Thoracic aorta (tissue), 2 donors: Measurements from ENCODE around the gene PPA2. TPM values are rescaled to one million over a fixed set of nuclear protein-coding genes. Genes with fewer than 3 reads are reported as not detected.
"Not testable (repeated sequence)": the region's sequence is repeated elsewhere in the genome, so short reads cannot be mapped to it uniquely, and the experiment has no call there.

Experiments used
- ATAC-seq: fragments of 150-250 bp; one replicate; pipeline ENCODE4 v1.8.0; 2017; ENCODE audit warnings: low read depth; ENCODE audit not compliant: insufficient number of reproducible peaks, low FRiP score
- DNase-seq: peaks from one replicate; pipeline ENCODE4 v3.0.0-alpha.2; 2020; ENCODE audit warnings: low spot score
- H3K27ac ChIP-seq, 2 donors: fragments of 200-600 bp; sonication (generic); 1 replicate in 1 of 2; 2 replicates in 1 of 2; pipeline ENCODE4 v1.5.1; 2016; ENCODE audit warnings: mild to moderate bottlenecking in 2 of 2, moderate library complexity in 2 of 2
- H3K27me3 ChIP-seq: fragments of 200-600 bp; sonication (generic); replicated peaks from 2 replicates; pipeline ENCODE4 v1.6.0; 2016; ENCODE audit warnings: mild to moderate bottlenecking; ENCODE audit not compliant: insufficient read depth
- H3K36me3 ChIP-seq: fragments of 200-600 bp; sonication (generic); one replicate; pipeline ENCODE4 v1.5.1; 2016
- H3K4me1 ChIP-seq, 2 donors: fragments of 200-600 bp; sonication (generic); 1 replicate in 1 of 2; 2 replicates in 1 of 2; pipeline versions ENCODE4 v1.5.1 to v1.6.0; 2016; ENCODE audit warnings: low read depth in 2 of 2, mild to moderate bottlenecking in 1 of 2; ENCODE audit not compliant: control insufficient read depth in 1 of 2
- H3K4me3 ChIP-seq: fragments of 200-600 bp; sonication (generic); 2 replicates; pipeline ENCODE4 v1.5.1; 2016; ENCODE audit warnings: mild to moderate bottlenecking
- H3K9me3 ChIP-seq: fragments of 200-600 bp; sonication (generic); 2 replicates; pipeline ENCODE4 v1.5.1; 2016
- total RNA-seq, 2 donors: library from RNA; depleted of rRNA; stranded (reverse); fragments of >200 nt; gene quantifications; one replicate each; pipeline versions ENCODE4 v1.1.0 to v1.2.3, GENCODE V29; 2016
- TF ChIP-seq, protein P1 (sequence below): fragments of 200-600 bp; sonication (generic); IDR thresholded peaks from one replicate; pipeline ENCODE4 v1.5.1; 2019; ENCODE audit warnings: antibody characterized with exemption

The PPA2 gene
- total RNA-seq, 2 donors from 2014 or later = 76.8 to 78.4 TPM

DNA sequence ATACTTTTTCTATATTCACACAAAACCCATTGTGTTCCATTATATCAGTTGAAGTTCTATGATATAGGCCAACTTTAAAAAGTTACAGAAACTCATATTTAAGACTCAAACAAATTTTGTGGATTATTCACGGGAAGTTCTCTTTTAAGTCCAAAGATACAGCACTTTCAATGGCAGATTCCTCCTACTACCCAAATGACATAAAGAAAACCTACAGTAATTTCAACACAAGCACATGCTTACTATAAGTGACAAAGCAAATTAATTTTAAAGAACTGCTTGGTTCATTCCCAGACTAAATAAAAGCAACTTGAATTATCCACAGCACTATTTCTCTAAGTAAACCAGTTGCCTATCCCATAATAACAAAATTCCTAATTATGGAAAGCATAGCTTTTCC lies 4.1 kb downstream of the PPA2 start:
- no peaks in the 10 kb centered on the region for H3K9me3 ChIP-seq
- no peak overlapping the region for H3K4me3 ChIP-seq
- H3K36me3 ChIP-seq = no peaks in the 10 kb centered on the region
- H3K4me1 ChIP-seq = peaks cover 17 to 27% of the 10 kb centered on the region in 2 donors
- H3K27me3 ChIP-seq = no peaks in the 10 kb centered on the region
- TF ChIP-seq, protein P1, sequence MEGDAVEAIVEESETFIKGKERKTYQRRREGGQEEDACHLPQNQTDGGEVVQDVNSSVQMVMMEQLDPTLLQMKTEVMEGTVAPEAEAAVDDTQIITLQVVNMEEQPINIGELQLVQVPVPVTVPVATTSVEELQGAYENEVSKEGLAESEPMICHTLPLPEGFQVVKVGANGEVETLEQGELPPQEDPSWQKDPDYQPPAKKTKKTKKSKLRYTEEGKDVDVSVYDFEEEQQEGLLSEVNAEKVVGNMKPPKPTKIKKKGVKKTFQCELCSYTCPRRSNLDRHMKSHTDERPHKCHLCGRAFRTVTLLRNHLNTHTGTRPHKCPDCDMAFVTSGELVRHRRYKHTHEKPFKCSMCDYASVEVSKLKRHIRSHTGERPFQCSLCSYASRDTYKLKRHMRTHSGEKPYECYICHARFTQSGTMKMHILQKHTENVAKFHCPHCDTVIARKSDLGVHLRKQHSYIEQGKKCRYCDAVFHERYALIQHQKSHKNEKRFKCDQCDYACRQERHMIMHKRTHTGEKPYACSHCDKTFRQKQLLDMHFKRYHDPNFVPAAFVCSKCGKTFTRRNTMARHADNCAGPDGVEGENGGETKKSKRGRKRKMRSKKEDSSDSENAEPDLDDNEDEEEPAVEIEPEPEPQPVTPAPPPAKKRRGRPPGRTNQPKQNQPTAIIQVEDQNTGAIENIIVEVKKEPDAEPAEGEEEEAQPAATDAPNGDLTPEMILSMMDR = no peak
- ATAC-seq = no peak
- DNase-seq = no peak
- H3K27ac ChIP-seq = no peak overlapping the region

DNA sequence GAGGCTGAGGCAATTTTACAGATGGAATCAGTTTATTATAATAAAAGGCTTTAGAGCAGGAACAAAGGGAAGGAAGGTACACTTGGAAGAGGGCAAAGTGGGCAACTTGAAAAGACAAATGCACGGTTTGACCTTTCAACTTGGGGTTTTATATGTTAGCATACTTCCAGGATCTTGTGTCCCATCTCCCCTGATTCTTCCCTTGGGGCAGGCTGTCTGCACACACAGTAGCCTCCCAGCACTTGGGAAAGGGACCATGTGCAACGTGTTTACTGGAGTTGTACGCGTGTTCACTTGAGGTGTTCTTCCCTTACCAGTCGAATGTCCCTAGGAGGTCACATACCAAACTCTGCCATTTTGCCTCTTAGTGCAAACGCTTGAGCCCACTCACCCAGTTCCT lies 7.3 kb downstream of the PPA2 start:
- Histone ChIP-seq H3K27ac (no peak overlapping the region), H3K4me3 (no peak overlapping the region), H3K9me3 (no peaks in the 10 kb centered on the region), H3K4me1 (peaks cover 6 to 15% of the 10 kb centered on the region in 2 donors), H3K27me3 (no peaks in the 10 kb centered on the region), H3K36me3 (no peaks in the 10 kb centered on the region)
- TF ChIP-seq, protein P1 = no peak
- DNase-seq (no peak), ATAC-seq (no peak)

- H3K9me3 ChIP-seq, ATAC-seq, H3K27ac ChIP-seq, H3K36me3 ChIP-seq, DNase-seq, H3K27me3 ChIP-seq, H3K4me3 ChIP-seq, H3K4me1 ChIP-seq: not testable (repeated sequence)
Observed at GRCh38 chr4:105464563-105464962, 9.3 kb downstream of the PPA2 start.

GRCh38 chr4:105462576-105462975 lies 11.3 kb downstream of the PPA2 start:
- no peak for ATAC-seq
- no peak for DNase-seq
- no peaks in the 10 kb centered on the region for H3K9me3 ChIP-seq
- H3K27me3 ChIP-seq = no peaks in the 10 kb centered on the region
- H3K4me3 ChIP-seq = no peak overlapping the region
- peaks cover 3 to 9% of the 10 kb centered on the region in 2 donors for H3K4me1 ChIP-seq
- no peak overlapping the region for H3K27ac ChIP-seq
- TF ChIP-seq, protein P1 = no peak
- no peaks in the 10 kb centered on the region for H3K36me3 ChIP-seq

DNA sequence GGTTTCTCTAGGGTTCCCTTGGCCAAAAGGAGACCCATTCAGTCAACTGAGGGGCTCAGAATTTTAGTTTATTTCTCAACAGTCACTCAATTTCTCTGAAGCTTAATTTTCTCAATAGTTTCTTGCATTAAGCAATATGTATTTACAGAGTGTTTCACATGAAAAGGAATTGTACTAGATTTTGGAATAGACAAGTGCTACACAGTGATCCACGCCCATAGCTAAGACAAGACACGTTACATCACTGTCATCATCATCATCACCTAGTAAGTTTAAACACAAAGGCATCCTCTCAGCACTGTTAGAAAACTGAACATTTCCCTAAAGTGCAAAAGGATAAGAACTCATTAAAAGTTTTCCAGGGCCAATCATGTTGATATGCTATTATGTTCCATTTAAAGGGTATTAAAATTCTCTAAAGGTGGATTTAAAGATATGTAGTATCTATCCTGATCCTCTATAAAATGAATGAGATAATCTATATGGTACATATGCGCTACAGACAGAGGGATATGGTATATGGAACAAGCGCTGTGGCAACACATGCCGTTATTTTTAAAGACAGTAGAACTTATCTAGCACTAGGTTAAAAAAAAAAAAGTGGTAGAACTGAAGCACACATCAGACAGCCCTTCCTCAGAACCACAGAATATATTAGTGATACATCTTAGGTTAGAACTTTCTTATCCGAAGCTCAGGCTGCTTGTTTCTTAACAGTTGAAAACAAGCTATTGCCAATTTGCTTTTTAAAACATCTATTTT lies 12.1 kb downstream of the PPA2 start:
- Histone ChIP-seq H3K4me3 (no peak overlapping the region), H3K27me3 (no peaks in the 10 kb centered on the region), H3K9me3 (no peaks in the 10 kb centered on the region), H3K4me1 (peaks cover 8 to 17% of the 10 kb centered on the region in 2 donors), H3K36me3 (no peaks in the 10 kb centered on the region), H3K27ac (no peak overlapping the region)
- DNase-seq (no peak), ATAC-seq (no peak)
- TF ChIP-seq, protein P1 = no peak

DNA sequence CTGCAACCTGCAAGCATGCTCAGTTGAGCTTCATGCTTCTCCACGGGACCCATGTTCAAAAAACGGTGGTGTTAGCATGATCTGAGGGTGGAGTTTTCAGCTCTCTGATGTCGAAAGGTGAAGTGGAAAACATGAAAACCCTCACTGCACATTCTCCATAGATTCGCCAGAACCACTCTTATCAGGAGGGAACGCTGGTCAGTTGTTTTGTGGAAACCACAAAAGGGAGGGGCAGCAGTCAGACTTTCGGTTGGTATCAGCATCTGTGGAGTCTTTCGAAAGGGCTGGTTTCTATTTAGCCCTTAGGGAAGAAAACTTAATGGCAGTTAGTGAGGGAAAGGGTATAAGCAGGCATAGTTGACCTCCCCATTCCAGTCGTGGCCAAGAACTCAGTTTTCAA lies 12.6 kb downstream of the PPA2 start:
- TF ChIP-seq, protein P1 = no peak
- Histone ChIP-seq H3K27ac (no peak overlapping the region), H3K36me3 (no peaks in the 10 kb centered on the region), H3K4me1 (peaks cover 8 to 21% of the 10 kb centered on the region in 2 donors), H3K4me3 (no peak overlapping the region), H3K9me3 (no peaks in the 10 kb centered on the region), H3K27me3 (no peaks in the 10 kb centered on the region)
- ATAC-seq (no peak), DNase-seq (no peak)
